GM12878 (cell line): ENCODE data around the gene PHOSPHO1.

Experiments
- ASH2L ChIP-seq: fragments of 300-600, 200-600 bp; sonication (generic); IDR thresholded peaks from 2 replicates; pipeline ENCODE4 v1.6.1; 2017; ENCODE audit warnings: low read depth, mild to moderate bottlenecking, borderline replicate concordance
- POLR2A ChIP-seq: IDR thresholded peaks from 2 replicates; pipeline ENCODE4 v1.6.1; 2011; ENCODE audit warnings: low read depth, mild to moderate bottlenecking, low read length
- SP1 ChIP-seq: IDR thresholded peaks from one replicate; pipeline ENCODE4 v1.6.1; 2011; ENCODE audit warnings: low read depth, low read length
- SUPT20H ChIP-seq: IDR thresholded peaks from 2 replicates; pipeline ENCODE4 v1.6.1; 2011; ENCODE audit warnings: low read depth, mild to moderate bottlenecking, low read length, moderate library complexity, borderline replicate concordance; ENCODE audit not compliant: control insufficient read depth

DNA sequence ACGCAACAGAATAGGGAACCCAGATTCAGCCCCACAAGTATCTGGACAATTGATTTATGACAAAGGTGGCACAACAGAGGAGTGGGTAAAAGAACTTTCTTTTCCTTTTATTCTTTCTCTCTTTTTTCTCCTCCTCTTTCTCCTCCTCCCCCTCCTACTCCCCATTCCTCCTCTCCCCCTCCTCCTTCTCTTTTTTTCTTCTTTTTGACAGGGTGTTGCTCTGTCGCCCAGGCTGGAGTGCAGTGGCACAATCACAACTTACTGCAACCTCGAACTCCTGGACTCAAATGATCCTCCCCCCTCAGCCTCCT, 36.3 kb downstream of the PHOSPHO1 start:
- no peak for TF ChIP-seq ASH2L
- no peak for TF ChIP-seq SUPT20H
- no peak for TF ChIP-seq SP1
- no peak for TF ChIP-seq POLR2A
